DND-41 (cell line): Measurements from ENCODE around the gene GNG4.

ENCODE experiments used
- ATAC-seq: fragments of 200-7000 bp; cut with Tn5 transposase; 3 replicates; pipeline ENCODE4 v1.9.1; 2021; ENCODE audit warnings: low read depth; ENCODE audit not compliant: insufficient read depth
- DNase-seq: peaks from one replicate; pipeline ENCODE4 v3.0.0-alpha.2; 2020
- H2AFZ ChIP-seq: 2 replicates; pipeline ENCODE4 v1.6.0; 2012; ENCODE audit warnings: low read depth, low read length
- H3K27ac ChIP-seq: 2 replicates; pipeline ENCODE4 v1.5.1; 2012; ENCODE audit warnings: low read length, inconsistent platforms
- H3K27me3 ChIP-seq: fragments of 200-600 bp; sonication (generic); 2 replicates; pipeline ENCODE4 v1.6.0; 2012; ENCODE audit warnings: low read length, mild to moderate bottlenecking, inconsistent platforms; ENCODE audit not compliant: insufficient read depth, poor library complexity
- H3K36me3 ChIP-seq: 2 replicates; pipeline ENCODE4 v1.5.1; 2012; ENCODE audit warnings: low read length, inconsistent platforms; ENCODE audit not compliant: insufficient read depth
- H3K4me1 ChIP-seq: 2 replicates; pipeline ENCODE4 v1.5.1; 2012; ENCODE audit warnings: mild to moderate bottlenecking, low read length; ENCODE audit not compliant: insufficient read depth
- H3K4me2 ChIP-seq: 2 replicates; pipeline ENCODE4 v1.6.0; 2012; ENCODE audit warnings: mild to moderate bottlenecking, moderate library complexity, low read length, inconsistent platforms; ENCODE audit not compliant: insufficient read depth
- H3K4me3 ChIP-seq, 2 experiments: fragments of 200-600 bp in 1 of 2; shearing (Covaris generic) in 1 of 2; 2 replicates each; pipeline ENCODE4 v1.5.1; 2012 to 2016; ENCODE audit warnings: inconsistent platforms in 2 of 2, low read length in 2 of 2, mild to moderate bottlenecking in 2 of 2, low read depth in 1 of 2, moderate library complexity in 1 of 2
- H3K79me2 ChIP-seq: 2 replicates; pipeline ENCODE4 v1.6.0; 2012; ENCODE audit warnings: low read length, inconsistent platforms; ENCODE audit not compliant: insufficient read depth
- H3K9ac ChIP-seq: 2 replicates; pipeline ENCODE4 v1.6.0; 2012; ENCODE audit warnings: low read depth, mild to moderate bottlenecking, inconsistent platforms, low read length, moderate library complexity
- H3K9me3 ChIP-seq: 2 replicates; pipeline ENCODE4 v1.5.1; 2012; ENCODE audit warnings: low read length, moderate library complexity, mild to moderate bottlenecking, inconsistent platforms; ENCODE audit not compliant: insufficient read depth, severe bottlenecking
- H4K20me1 ChIP-seq: 2 replicates; pipeline ENCODE4 v1.6.0; 2012; ENCODE audit warnings: low read length; ENCODE audit not compliant: insufficient read depth
- CTCF ChIP-seq: IDR thresholded peaks from 2 replicates; pipeline ENCODE4 v1.5.1; 2012; ENCODE audit warnings: borderline replicate concordance, low read length, moderate library complexity, mild to moderate bottlenecking; ENCODE audit not compliant: poor library complexity, severe bottlenecking; ENCODE audit errors: extremely low read depth
- EZH2 ChIP-seq: IDR thresholded peaks from 3 replicates; pipeline ENCODE4 v1.6.1; 2012; ENCODE audit warnings: borderline replicate concordance, low read depth, mild to moderate bottlenecking, moderate library complexity, low read length, inconsistent platforms; ENCODE audit not compliant: severe bottlenecking

Gene GNG4

GRCh38 chr1:235646463-235646862, 3.1 kb downstream of the GNG4 start:
- ATAC-seq (no peak), DNase-seq (no peak)
- H2AFZ ChIP-seq: no peak overlapping the region
- H3K27me3 ChIP-seq: peaks cover 13% of the 10 kb centered on the region
- H3K27ac ChIP-seq: no peak overlapping the region
- no peak for TF ChIP-seq CTCF
- no peak for TF ChIP-seq EZH2
- peaks cover 29% of the 10 kb centered on the region for H3K4me1 ChIP-seq
- no peaks in the 10 kb centered on the region for H3K36me3 ChIP-seq
- no peaks in the 10 kb centered on the region for H3K9me3 ChIP-seq
- no peak overlapping the region for H3K4me3 ChIP-seq
- no peak overlapping the region for H3K9ac ChIP-seq
- H4K20me1 ChIP-seq: no peaks in the 10 kb centered on the region
- H3K4me2 ChIP-seq: no peak overlapping the region
- H3K79me2 ChIP-seq: no peaks in the 10 kb centered on the region

- Histone ChIP-seq H2AFZ (no peak overlapping the region), H3K4me1 (peaks cover 41% of the 10 kb centered on the region), H3K4me2 (no peak overlapping the region), H3K27me3 (peaks cover 13% of the 10 kb centered on the region), H3K36me3 (no peaks in the 10 kb centered on the region), H3K4me3 (no peak overlapping the region), H4K20me1 (no peaks in the 10 kb centered on the region), H3K79me2 (no peaks in the 10 kb centered on the region), H3K9me3 (no peaks in the 10 kb centered on the region), H3K9ac (no peak overlapping the region), H3K27ac (no peak overlapping the region)
- DNase-seq (no peak), ATAC-seq (no peak)
- TF ChIP-seq EZH2 (no peak), CTCF (no peak)
These were observed 4.8 kb downstream of the GNG4 start for GRCh38 chr1:235644693-235645305.

- Histone ChIP-seq H3K4me3 (no peak overlapping the region), H3K36me3 (no peaks in the 10 kb centered on the region), H3K4me1 (peaks cover 38% of the 10 kb centered on the region), H4K20me1 (no peaks in the 10 kb centered on the region), H3K9me3 (no peaks in the 10 kb centered on the region), H3K27ac (no peak overlapping the region), H3K27me3 (peaks cover 10% of the 10 kb centered on the region), H2AFZ (no peak overlapping the region), H3K79me2 (no peaks in the 10 kb centered on the region), H3K4me2 (no peak overlapping the region), H3K9ac (no peak overlapping the region)
- TF ChIP-seq CTCF: no peak
- no peak for TF ChIP-seq EZH2
- ATAC-seq (no peak), DNase-seq (no peak)
These were observed 5.5 kb downstream of the GNG4 start for GRCh38 chr1:235643837-235644692.
